ENCODE data around the gene GABBR2. TPM values are rescaled to one million over a fixed set of nuclear protein-coding genes. Genes with fewer than 3 reads are reported as not detected.

The GABBR2 gene
- total and polyA plus RNA-seq, 2 experiments from 2014 or later = 0.89 to 1.3 TPM

- no peak for TF ChIP-seq CTCF (conservative IDR thresholded peaks at IDR 0.05; ENCODE audit: low read depth in 2 of 2)
These were observed 139.2 kb downstream of the GABBR2 start (continued) for GRCh38 chr9:98569491-98569890.

- Histone ChIP-seq H3K9me2 (ENCODE audit: insufficient read depth) (no peaks in the 10 kb centered on the region), H4K20me1 (replicated peaks; ENCODE audit: insufficient read depth) (no peaks in the 10 kb centered on the region), H3K79me2 (replicated peaks; ENCODE audit: insufficient read depth) (no peaks in the 10 kb centered on the region), H3K4me3 (no peak overlapping the region), H3K27ac (ENCODE audit: low read depth) (no peak overlapping the region), H3K27me3 (ENCODE audit: insufficient read depth) (no peaks in the 10 kb centered on the region), H3F3A (replicated peaks; ENCODE audit: low read depth) (no peaks in the 10 kb centered on the region), H3K4me2 (no peak overlapping the region), H3K4me1 (ENCODE audit: insufficient read depth) (no peaks in the 10 kb centered on the region), H2AFZ (no peak overlapping the region), H3K36me3 (ENCODE audit: insufficient read depth) (no peaks in the 10 kb centered on the region)
- ATAC-seq = no peak
- Mint-ChIP-seq H3K4me1 (no peaks in the 10 kb centered on the region), H3K4me3 (no peak overlapping the region), H3K27me3 (ENCODE audit: insufficient read depth, low read depth, poor library complexity) (peaks cover 2% of the 10 kb centered on the region), H3K27ac (no peak overlapping the region), H3K36me3 (ENCODE audit: low read depth) (no peaks in the 10 kb centered on the region), H3K9me3 (no peaks in the 10 kb centered on the region)
- no peak for DNase-seq (ENCODE audit: low spot score)
- TF ChIP-seq ZNF462 (CRISPR knock-in tag; IDR thresholded peaks at IDR 0.05) = no peak
These were observed 139.7 kb downstream of the GABBR2 start for GRCh38 chr9:98568909-98569469.

Measured in GM23338 (cell line).